Natural killer cell (primary cell): Measurements from ENCODE around the gene LILRB3. TPM values are rescaled to one million over a fixed set of nuclear protein-coding genes. Genes with fewer than 3 reads are reported as not detected.
"Not testable (repeated sequence)": the region's sequence is repeated elsewhere in the genome, so short reads cannot be mapped to it uniquely, and the experiment has no call there.

ENCODE experiments used
- ATAC-seq, 3 donors: fragments of 150-1000 bp in 2 of 3; fragments of 200-7000 bp in 1 of 3; cut with Tn5 transposase; 1 replicate in 1 of 3; 2 replicates in 2 of 3; pipeline ENCODE4 v1.10.0; 2021; ENCODE audit warnings: mild to moderate bottlenecking in 2 of 3, moderate library complexity in 2 of 3
- DNase-seq, 2 donors: peaks; one replicate each; pipeline versions ENCODE4 v3.0.0 to v3.0.0-alpha.2; 2013 to 2021; ENCODE audit warnings: mixed read lengths in 1 of 2
- H3K27ac ChIP-seq: one replicate; pipeline ENCODE4 v1.5.1; 2013; ENCODE audit warnings: mild to moderate bottlenecking, low read length
- H3K27me3 ChIP-seq: one replicate; pipeline ENCODE4 v1.6.1; 2013; ENCODE audit warnings: low read length; ENCODE audit not compliant: control insufficient read depth, insufficient read depth
- H3K36me3 ChIP-seq: one replicate; pipeline ENCODE4 v1.6.1; 2013; ENCODE audit warnings: low read length; ENCODE audit not compliant: control insufficient read depth, insufficient read depth
- H3K4me1 ChIP-seq: one replicate; pipeline ENCODE4 v1.6.1; 2013; ENCODE audit warnings: low read length; ENCODE audit not compliant: control insufficient read depth, insufficient read depth
- H3K4me3 ChIP-seq: one replicate; pipeline ENCODE4 v1.5.1; 2013; ENCODE audit warnings: low read length
- H3K9me3 ChIP-seq: one replicate; pipeline ENCODE4 v1.6.1; 2013; ENCODE audit warnings: low read length; ENCODE audit not compliant: control insufficient read depth, insufficient read depth
- H3K27ac Mint-ChIP-seq, 2 donors: one replicate each; pipeline ENCODE4 v1.8.0; 2022; ENCODE audit warnings: mild to moderate bottlenecking in 2 of 2, mixed read lengths in 2 of 2, moderate library complexity in 1 of 2
- H3K27me3 Mint-ChIP-seq, 2 donors: one replicate each; pipeline ENCODE4 v1.8.0; 2022; ENCODE audit warnings: low read depth in 2 of 2, mixed read lengths in 2 of 2
- H3K36me3 Mint-ChIP-seq: one replicate; pipeline ENCODE4 v1.8.0; 2022; ENCODE audit warnings: mixed read lengths
- H3K4me1 Mint-ChIP-seq, 2 donors: one replicate each; pipeline ENCODE4 v1.8.0; 2022; ENCODE audit warnings: mixed read lengths in 2 of 2
- H3K4me3 Mint-ChIP-seq: one replicate; pipeline ENCODE4 v1.8.0; 2022; ENCODE audit warnings: mild to moderate bottlenecking, moderate library complexity, mixed read lengths
- H3K9me3 Mint-ChIP-seq, 2 donors: one replicate each; pipeline ENCODE4 v1.8.0; 2022; ENCODE audit warnings: mixed read lengths in 2 of 2
- WGBS: methylation state at CpG from one replicate; pipeline ENCODE4 v1.1.7; 2013; ENCODE audit warnings: missing lambda C conversion rate; ENCODE audit not compliant: insufficient coverage; 5-methylcytosine and 5-hydroxymethylcytosine counted together
- intact Hi-C: fragments of 100-400 bp; cut with micrococcal nuclease; formaldehyde crosslinking; loops from one replicate; pipeline ENCODE4 v1.14.2; 2022
- total RNA-seq, 4 donors: library from RNA; stranded (reverse); fragments of 120-200 nt in 1 of 4; gene quantifications; one replicate each; pipeline versions ENCODE4 v1.2.3 to v1.2.4, GENCODE V29; 2013 to 2022
- TF ChIP-seq, protein P1 (sequence below): fragments of 200-600 bp; IDR thresholded peaks from one replicate; pipeline ENCODE4 v1.8.0; 2022; ENCODE audit warnings: antibody characterized with exemption

LILRB3 gene
- total RNA-seq, 3 donors from 2014 or later (not counting 1 experiment from before 2014, with no cell fraction given) = 6.8 to 12.6 (median 12.6) TPM

DNA sequence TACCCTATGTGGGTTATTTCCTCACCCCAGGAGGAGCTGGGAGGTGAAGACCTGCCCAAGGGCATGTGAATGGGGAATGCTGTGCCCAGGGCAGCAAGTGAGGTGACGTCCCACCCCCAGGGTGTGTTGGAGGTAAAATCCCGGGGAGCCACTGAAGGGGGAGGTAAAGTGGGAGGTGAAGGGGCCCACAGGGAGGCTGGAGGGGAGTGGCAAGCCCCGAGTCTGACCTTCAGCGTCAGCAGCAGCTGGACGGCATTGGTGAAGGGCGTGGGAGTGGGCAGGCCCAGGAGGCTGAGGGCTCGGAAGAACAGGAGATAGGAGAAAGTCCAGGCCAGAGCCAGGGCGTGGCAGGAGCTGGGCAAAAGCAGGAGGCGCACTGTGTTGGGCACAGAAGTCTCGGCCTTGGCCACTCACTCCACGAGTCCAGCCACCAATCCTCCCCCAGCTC, 35.8 kb downstream of the LILRB3 start:
- Histone ChIP-seq H3K4me1 (peaks cover 17% of the 10 kb centered on the region), H3K36me3 (peaks cover 3% of the 10 kb centered on the region), H3K4me3 (no peak overlapping the region), H3K27ac (no peak overlapping the region), H3K9me3 (no peaks in the 10 kb centered on the region), H3K27me3 (no peaks in the 10 kb centered on the region)
- 94% methylated on average over 11 of the region's 11 CpGs for WGBS
- Mint-ChIP-seq H3K9me3 (no peaks in the 10 kb centered on the region), H3K27me3 (no peaks in the 10 kb centered on the region), H3K36me3 (no peaks in the 10 kb centered on the region), H3K4me3 (peak overlapping the region; percentile 99), H3K27ac (peak overlapping the region; percentile 97 to 99), H3K4me1 (peaks cover 21 to 25% of the 10 kb centered on the region in 2 donors)
- intact Hi-C loops = no loop called here
- TF ChIP-seq, protein P1, sequence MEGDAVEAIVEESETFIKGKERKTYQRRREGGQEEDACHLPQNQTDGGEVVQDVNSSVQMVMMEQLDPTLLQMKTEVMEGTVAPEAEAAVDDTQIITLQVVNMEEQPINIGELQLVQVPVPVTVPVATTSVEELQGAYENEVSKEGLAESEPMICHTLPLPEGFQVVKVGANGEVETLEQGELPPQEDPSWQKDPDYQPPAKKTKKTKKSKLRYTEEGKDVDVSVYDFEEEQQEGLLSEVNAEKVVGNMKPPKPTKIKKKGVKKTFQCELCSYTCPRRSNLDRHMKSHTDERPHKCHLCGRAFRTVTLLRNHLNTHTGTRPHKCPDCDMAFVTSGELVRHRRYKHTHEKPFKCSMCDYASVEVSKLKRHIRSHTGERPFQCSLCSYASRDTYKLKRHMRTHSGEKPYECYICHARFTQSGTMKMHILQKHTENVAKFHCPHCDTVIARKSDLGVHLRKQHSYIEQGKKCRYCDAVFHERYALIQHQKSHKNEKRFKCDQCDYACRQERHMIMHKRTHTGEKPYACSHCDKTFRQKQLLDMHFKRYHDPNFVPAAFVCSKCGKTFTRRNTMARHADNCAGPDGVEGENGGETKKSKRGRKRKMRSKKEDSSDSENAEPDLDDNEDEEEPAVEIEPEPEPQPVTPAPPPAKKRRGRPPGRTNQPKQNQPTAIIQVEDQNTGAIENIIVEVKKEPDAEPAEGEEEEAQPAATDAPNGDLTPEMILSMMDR = no peak
- DNase-seq (no peak), ATAC-seq (no peak)

DNA sequence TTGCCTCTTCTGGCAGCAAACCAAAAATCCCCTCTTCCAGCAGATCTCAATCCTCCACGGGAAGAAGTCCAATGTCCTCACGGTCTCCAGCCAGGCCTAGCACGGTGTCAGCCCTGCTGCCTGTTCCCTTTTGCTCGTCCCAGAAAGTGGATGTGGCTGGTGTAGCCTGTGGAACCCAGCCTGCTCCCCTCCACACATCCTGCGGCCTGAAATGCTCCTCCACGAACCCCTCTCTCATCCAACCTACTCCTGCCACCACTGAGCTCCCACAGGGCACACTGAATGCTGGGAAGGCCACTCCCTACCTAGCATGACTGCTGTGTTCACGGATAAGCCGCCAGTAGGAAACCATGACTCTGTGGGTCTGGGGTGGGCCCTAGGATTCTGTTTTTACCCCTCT, 36.5 kb downstream of the LILRB3 start:
- Histone ChIP-seq H3K36me3 (peaks cover 3% of the 10 kb centered on the region), H3K27me3 (no peaks in the 10 kb centered on the region), H3K27ac (no peak overlapping the region), H3K9me3 (no peaks in the 10 kb centered on the region), H3K4me1 (peaks cover 11% of the 10 kb centered on the region), H3K4me3 (no peak overlapping the region)
- DNase-seq (no peak), ATAC-seq (no peak)
- H3K4me3 Mint-ChIP-seq = no peak overlapping the region
- H3K27ac Mint-ChIP-seq = no peak overlapping the region
- WGBS = 96% methylated on average over 8 of the region's 8 CpGs
- no peaks in the 10 kb centered on the region for H3K9me3 Mint-ChIP-seq
- no peaks in the 10 kb centered on the region for H3K36me3 Mint-ChIP-seq
- TF ChIP-seq, protein P1 = no peak
- no peaks in the 10 kb centered on the region for H3K27me3 Mint-ChIP-seq
- intact Hi-C loops = no loop called here
- H3K4me1 Mint-ChIP-seq = peaks cover 15 to 19% of the 10 kb centered on the region in 2 donors

DNA sequence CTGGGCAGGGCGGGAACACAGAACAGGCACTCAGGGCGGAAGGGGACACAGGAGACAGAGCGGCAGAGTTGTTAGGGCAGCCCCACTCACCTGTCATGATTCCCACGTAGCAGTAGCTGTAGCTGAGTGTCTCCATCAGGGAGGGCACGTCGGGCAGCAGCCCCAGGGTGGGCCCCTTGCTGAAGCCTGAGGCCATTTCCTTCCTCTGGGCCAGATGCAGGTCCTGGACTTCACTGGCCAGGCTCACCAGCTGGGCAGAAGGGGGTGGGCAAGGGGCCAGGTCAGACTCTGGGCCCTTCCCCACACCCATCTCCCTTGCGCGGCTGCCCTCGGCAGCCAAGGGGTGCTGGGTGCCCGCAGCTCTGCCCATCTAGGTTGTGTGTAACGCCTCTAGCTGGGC, 39.4 kb downstream of the LILRB3 start:
- peaks cover 7 to 13% of the 10 kb centered on the region in 2 donors for H3K4me1 Mint-ChIP-seq
- TF ChIP-seq, protein P1 = no peak
- no peaks in the 10 kb centered on the region for H3K27me3 Mint-ChIP-seq
- no peaks in the 10 kb centered on the region for H3K9me3 Mint-ChIP-seq
- peaks cover 3% of the 10 kb centered on the region for H3K36me3 ChIP-seq
- H3K4me3 ChIP-seq = no peak overlapping the region
- 93% methylated on average over 11 of the region's 11 CpGs for WGBS
- no peak for DNase-seq
- no peaks in the 10 kb centered on the region for H3K9me3 ChIP-seq
- intact Hi-C loops = no loop called here
- H3K27ac Mint-ChIP-seq = no peak overlapping the region
- no peaks in the 10 kb centered on the region for H3K36me3 Mint-ChIP-seq
- no peaks in the 10 kb centered on the region for H3K27me3 ChIP-seq
- ATAC-seq = no peak
- no peak overlapping the region for H3K27ac ChIP-seq
- H3K4me3 Mint-ChIP-seq = no peak overlapping the region
- peaks cover 6% of the 10 kb centered on the region for H3K4me1 ChIP-seq

DNA sequence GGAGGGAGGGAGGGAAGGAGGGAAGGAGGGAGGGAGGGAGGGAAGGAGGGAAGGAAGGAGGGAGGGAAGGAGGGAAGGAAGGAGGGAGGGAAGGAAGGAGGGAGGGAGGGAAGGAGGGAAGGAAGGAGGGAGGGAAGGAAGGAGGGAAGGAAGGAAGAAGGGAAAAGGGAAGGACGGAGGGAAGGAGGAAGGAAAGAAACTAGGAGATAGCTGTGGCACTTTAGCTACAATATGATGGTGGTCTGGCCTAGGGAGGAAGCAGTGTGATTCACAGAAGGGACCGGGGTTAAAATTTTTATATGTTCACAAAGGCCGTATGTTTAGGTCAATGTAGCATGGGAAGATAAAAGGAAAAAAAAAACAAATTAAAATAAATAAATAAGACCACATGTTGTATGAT, 40.9 kb downstream of the LILRB3 start:
- H3K4me3 Mint-ChIP-seq, H3K9me3 ChIP-seq, H3K36me3 ChIP-seq, H3K27me3 ChIP-seq, H3K27ac Mint-ChIP-seq, H3K9me3 Mint-ChIP-seq, ATAC-seq, DNase-seq, H3K36me3 Mint-ChIP-seq, H3K4me3 ChIP-seq, H3K27ac ChIP-seq, H3K4me1 Mint-ChIP-seq, intact Hi-C loops, H3K27me3 Mint-ChIP-seq, H3K4me1 ChIP-seq: not testable (repeated sequence)
- 98% methylated on average over 3 of the region's 3 CpGs for WGBS
